GM18517 (cell line): ENCODE data around the gene ABCA7.

Experiments
- ATAC-seq: cut with Tn5 transposase; IDR thresholded peaks from one replicate; pipeline ENCODE4 v1.9.1; 2021; ENCODE audit warnings: mild to moderate bottlenecking, moderate library complexity; ENCODE audit not compliant: unreplicated experiment

The ABCA7 gene

GRCh38 chr19:1039646-1040475 lies at the start of gene ABCA7:
Gene ABCA7, plus strand, starts transcription at chr19:1040107. Its CDS starts 1,255 bp downstream, at chr19:1041362.
- ATAC-seq: peak; percentile 65

- ATAC-seq: no peak
These were observed 49.8 kb upstream of the ABCA7 start for GRCh38 chr19:990119-990571.

GRCh38 chr19:990746-991145 lies 49.2 kb upstream of the ABCA7 start:
- ATAC-seq: no peak

- no peak for ATAC-seq
These were observed 48.6 kb upstream of the ABCA7 start for GRCh38 chr19:991174-991931.

- no peak for ATAC-seq
These were observed 47.8 kb upstream of the ABCA7 start for GRCh38 chr19:991932-992669.

GRCh38 chr19:992670-993055 lies 47.2 kb upstream of the ABCA7 start:
- no peak for ATAC-seq

GRCh38 chr19:993361-993830 lies 46.5 kb upstream of the ABCA7 start:
- ATAC-seq: no peak

- no peak for ATAC-seq
These were observed 46.0 kb upstream of the ABCA7 start for GRCh38 chr19:993831-994393.

- ATAC-seq: no peak
These were observed 45.4 kb upstream of the ABCA7 start for GRCh38 chr19:994516-994915.

- no peak for ATAC-seq
These were observed 44.7 kb upstream of the ABCA7 start for GRCh38 chr19:995051-995827.

GRCh38 chr19:996051-996838 lies 43.7 kb upstream of the ABCA7 start:
- no peak for ATAC-seq

GRCh38 chr19:998064-998463 lies 41.8 kb upstream of the ABCA7 start:
- no peak for ATAC-seq

- ATAC-seq: no peak
These were observed 40.6 kb upstream of the ABCA7 start for GRCh38 chr19:999379-999719.

- no peak for ATAC-seq
These were observed 39.8 kb upstream of the ABCA7 start, which contains the start of gene GRIN3B for GRCh38 chr19:1000095-1000494. Gene GRIN3B, plus strand, starts transcription at chr19:1000419. Its CDS starts 19 bp downstream, at chr19:1000438.

GRCh38 chr19:1000591-1001537 lies 39.0 kb upstream of the ABCA7 start:
- no peak for ATAC-seq

GRCh38 chr19:1001538-1002166 lies 38.3 kb upstream of the ABCA7 start:
- no peak for ATAC-seq

- ATAC-seq: no peak
These were observed 37.3 kb upstream of the ABCA7 start for GRCh38 chr19:1002600-1002999.

- no peak for ATAC-seq
These were observed 36.6 kb upstream of the ABCA7 start for GRCh38 chr19:1003283-1003682.
